Stimulated activated CD8-positive, alpha-beta memory T cell treated with anti-CD3 and anti-CD28 coated beads, Interleukin-15, amount 100 ng/mL, for 1 hour (primary cell): Measurements from ENCODE around the gene TRPM1.

Experiments used
- DNase-seq: peaks from one replicate; pipeline ENCODE4 v3.0.0-alpha.2; 2020; ENCODE audit warnings: low read depth

Gene TRPM1

GRCh38 chr15:30969724-30970123, 131.8 kb downstream of the TRPM1 start:
- no peak for DNase-seq

- no peak for DNase-seq
These were observed 137.8 kb downstream of the TRPM1 start for GRCh38 chr15:30963681-30964080.

GRCh38 chr15:30962659-30963058, 138.9 kb downstream of the TRPM1 start:
- DNase-seq: no peak

- DNase-seq: no peak
These were observed 139.4 kb downstream of the TRPM1 start for GRCh38 chr15:30962079-30962478.

- no peak for DNase-seq
These were observed 143.3 kb downstream of the TRPM1 start for GRCh38 chr15:30958219-30958618.

- no peak for DNase-seq
These were observed 145.1 kb downstream of the TRPM1 start for GRCh38 chr15:30956216-30957124.

GRCh38 chr15:30954674-30955073, 146.9 kb downstream of the TRPM1 start:
- DNase-seq: no peak

GRCh38 chr15:30953731-30954378, 147.7 kb downstream of the TRPM1 start:
- DNase-seq: no peak

GRCh38 chr15:30953183-30953582, 148.3 kb downstream of the TRPM1 start:
- no peak for DNase-seq
